ENCODE results near the gene PEX14.
"Not testable (repeated sequence)": the region's sequence is repeated elsewhere in the genome, so short reads cannot be mapped to it uniquely, and the experiment has no call there.

PEX14 gene

GRCh38 chr1:10474613-10475507, at the start of gene PEX14:
TSS of gene PEX14 (plus strand) at chr1:10474950. CDS start at chr1:10474967, 17 bp downstream.
- peak within 1 kb of the TSS; percentile 95 for H3K4me3 ChIP-seq (ENCODE audit: low read depth, low read length)
- no peak for TF ChIP-seq CTCF (IDR thresholded peaks at IDR 0.05; ENCODE audit: low read depth, low read length)
- in situ Hi-C loops (cut with HindIII; ENCODE audit: low sequenced_read_pairs): no loop called here
- DNase-seq (ENCODE audit: low read depth, low spot score): peak; percentile 85

GRCh38 chr1:10425826-10426534, 48.8 kb upstream of the PEX14 start:
- H3K4me3 ChIP-seq (ENCODE audit: low read depth, low read length); DNase-seq (ENCODE audit: low read depth, low spot score); in situ Hi-C loops (cut with HindIII; ENCODE audit: low sequenced_read_pairs): not testable (repeated sequence)

DNA sequence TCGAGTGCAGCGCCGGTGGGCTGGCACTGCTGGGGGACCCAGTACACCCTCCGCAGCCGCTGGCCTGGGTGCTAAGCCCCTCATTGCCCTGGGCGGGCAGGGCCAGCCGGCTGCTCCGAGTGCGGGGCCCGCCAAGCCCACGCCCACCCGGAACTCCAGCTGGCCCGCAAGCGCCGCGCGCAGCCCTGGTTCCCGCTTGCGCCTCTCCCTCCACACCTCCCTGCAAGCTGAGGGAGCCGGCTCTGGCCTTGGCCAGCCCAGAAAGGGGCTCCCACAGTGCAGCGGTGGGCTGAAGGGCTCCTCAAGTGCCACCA, 48.3 kb upstream of the PEX14 start:
- H3K4me3 ChIP-seq (ENCODE audit: low read depth, low read length); in situ Hi-C loops (cut with HindIII; ENCODE audit: low sequenced_read_pairs); DNase-seq (ENCODE audit: low read depth, low spot score): not testable (repeated sequence)

DNA sequence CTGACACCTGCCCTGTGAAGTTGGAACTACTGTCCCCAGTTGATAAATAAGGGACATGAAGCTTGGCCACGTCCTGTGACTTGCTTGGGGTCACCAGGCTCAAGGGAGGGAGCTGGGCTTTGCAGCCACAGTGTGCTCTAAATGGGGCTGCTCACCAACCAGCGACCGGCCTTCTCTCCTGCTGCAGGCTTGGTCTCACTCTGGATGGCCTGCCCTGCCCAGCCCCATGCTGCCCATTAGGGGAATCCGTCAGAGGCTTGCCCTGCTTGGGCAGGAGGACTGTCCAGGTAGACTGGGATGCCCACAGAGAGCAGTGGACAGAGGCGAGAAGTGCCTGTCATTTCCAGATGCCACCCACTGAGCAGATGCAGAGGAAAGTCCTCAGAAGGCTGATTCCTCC, 45.8 kb upstream of the PEX14 start:
- no peak for DNase-seq (ENCODE audit: low read depth, low spot score)
- in situ Hi-C loops (cut with HindIII; ENCODE audit: low sequenced_read_pairs): no loop called here
- H3K4me3 ChIP-seq (ENCODE audit: low read depth, low read length): no peak overlapping the region
- no peak for TF ChIP-seq CTCF (IDR thresholded peaks at IDR 0.05; ENCODE audit: low read depth, low read length)

DNA sequence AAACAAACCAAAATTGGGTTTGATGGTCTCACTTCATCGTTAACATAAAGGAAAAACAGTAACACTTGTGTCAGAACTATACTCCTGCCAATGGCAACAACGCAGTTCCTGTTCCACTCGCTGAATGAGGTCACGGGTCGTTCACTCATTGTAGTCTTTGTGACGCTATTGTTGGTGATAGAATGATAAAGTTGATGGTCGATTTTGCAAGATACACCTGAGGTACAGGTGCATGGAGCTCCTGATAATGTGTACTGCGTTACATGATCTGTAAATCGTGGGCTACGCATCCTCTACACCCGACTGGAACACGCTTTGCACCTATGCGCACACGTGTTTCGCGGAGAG, 44.9 kb upstream of the PEX14 start:
- H3K4me3 ChIP-seq (ENCODE audit: low read depth, low read length): peak overlapping the region; percentile 88
- peak; percentile 14 for DNase-seq (ENCODE audit: low read depth, low spot score)
- TF ChIP-seq CTCF (IDR thresholded peaks at IDR 0.05; ENCODE audit: low read depth, low read length): no peak
- in situ Hi-C loops (cut with HindIII; ENCODE audit: low sequenced_read_pairs): no loop called here

GRCh38 chr1:10430216-10431069, 44.3 kb upstream of the PEX14 start, which contains the start of gene CENPS:
TSS of gene CENPS (plus strand) at chr1:10430433. CDS start at chr1:10430518, 85 bp downstream.
- DNase-seq (ENCODE audit: low read depth, low spot score): peak; percentile 87
- in situ Hi-C loops (cut with HindIII; ENCODE audit: low sequenced_read_pairs): no loop called here
- TF ChIP-seq CTCF (IDR thresholded peaks at IDR 0.05; ENCODE audit: low read depth, low read length): peak; percentile 80
- peak within 1 kb of the TSS; percentile 88 for H3K4me3 ChIP-seq (ENCODE audit: low read depth, low read length)

DNA sequence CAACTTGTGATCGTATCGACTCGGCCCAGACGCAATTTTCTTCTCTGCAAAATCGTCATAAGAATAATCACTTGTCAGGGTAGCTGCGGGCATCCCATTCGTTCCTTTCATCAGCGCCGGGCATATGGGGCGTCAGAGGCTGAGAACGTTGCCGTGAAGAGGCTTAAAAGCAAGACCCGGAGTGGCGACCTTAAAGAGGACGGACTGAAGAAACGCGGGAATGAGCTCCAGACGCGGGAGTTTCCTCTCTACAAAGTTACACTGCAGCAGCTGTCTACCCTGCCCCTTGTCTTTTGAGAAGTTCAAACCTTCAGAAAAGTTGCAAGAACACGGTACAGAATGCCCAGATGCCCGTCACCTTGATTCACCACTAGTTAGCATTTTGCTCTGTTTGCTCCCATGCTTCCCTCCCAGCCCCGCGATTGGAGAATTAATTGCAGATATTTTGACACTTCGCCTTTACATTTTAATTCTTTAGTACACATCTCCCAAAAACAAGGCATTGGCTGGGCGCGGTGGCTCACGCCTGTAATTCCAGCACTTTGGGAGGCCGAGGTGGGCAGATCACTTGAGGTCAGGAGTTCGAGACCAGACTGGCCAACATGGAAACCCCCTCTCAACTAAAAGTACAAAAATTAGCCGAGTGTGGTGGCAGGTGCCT, 43.5 kb upstream of the PEX14 start:
- in situ Hi-C loops (cut with HindIII; ENCODE audit: low sequenced_read_pairs): no loop called here
- no peak for TF ChIP-seq CTCF (IDR thresholded peaks at IDR 0.05; ENCODE audit: low read depth, low read length)
- H3K4me3 ChIP-seq (ENCODE audit: low read depth, low read length): peak overlapping the region; percentile 88
- no peak for DNase-seq (ENCODE audit: low read depth, low spot score)

All from astrocyte of the spinal cord (primary cell).